ENCODE measurements around the gene ZAR1. TPM values are rescaled to one million over a fixed set of nuclear protein-coding genes. Genes with fewer than 3 reads are reported as not detected.

ZAR1 gene
- total and polyA plus RNA-seq, 12 donors: not detected

- 90 to 94% methylated on average over 3 of the region's 3 CpGs for WGBS, 2 donors
- no peaks in the 10 kb centered on the region for H3K9me3 ChIP-seq
- TF ChIP-seq, protein P1, sequence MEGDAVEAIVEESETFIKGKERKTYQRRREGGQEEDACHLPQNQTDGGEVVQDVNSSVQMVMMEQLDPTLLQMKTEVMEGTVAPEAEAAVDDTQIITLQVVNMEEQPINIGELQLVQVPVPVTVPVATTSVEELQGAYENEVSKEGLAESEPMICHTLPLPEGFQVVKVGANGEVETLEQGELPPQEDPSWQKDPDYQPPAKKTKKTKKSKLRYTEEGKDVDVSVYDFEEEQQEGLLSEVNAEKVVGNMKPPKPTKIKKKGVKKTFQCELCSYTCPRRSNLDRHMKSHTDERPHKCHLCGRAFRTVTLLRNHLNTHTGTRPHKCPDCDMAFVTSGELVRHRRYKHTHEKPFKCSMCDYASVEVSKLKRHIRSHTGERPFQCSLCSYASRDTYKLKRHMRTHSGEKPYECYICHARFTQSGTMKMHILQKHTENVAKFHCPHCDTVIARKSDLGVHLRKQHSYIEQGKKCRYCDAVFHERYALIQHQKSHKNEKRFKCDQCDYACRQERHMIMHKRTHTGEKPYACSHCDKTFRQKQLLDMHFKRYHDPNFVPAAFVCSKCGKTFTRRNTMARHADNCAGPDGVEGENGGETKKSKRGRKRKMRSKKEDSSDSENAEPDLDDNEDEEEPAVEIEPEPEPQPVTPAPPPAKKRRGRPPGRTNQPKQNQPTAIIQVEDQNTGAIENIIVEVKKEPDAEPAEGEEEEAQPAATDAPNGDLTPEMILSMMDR (IDR thresholded peaks at IDR 0.05): no peak
- H3K4me3 ChIP-seq: no peak overlapping the region
- ATAC-seq (no peak), DNase-seq (no peak)
- peaks cover 0 to 100% (median 68%) of the 10 kb centered on the region in 9 donors for H3K36me3 ChIP-seq
- intact Hi-C loops (cut with DNase I): loop anchor here in 2 of 10 donors (5.0 to 10.0 kb wide), 2 partner anchors 96 to 99 kb away; no protein-coding TSS in a partner anchor
- no peak overlapping the region for H3K27ac ChIP-seq
- peaks cover 0 to 13% (median 0%) of the 10 kb centered on the region in 9 donors for H3K4me1 ChIP-seq
- H3K27me3 ChIP-seq: no peaks in the 10 kb centered on the region
These were observed 53.7 kb downstream of the ZAR1 start for GRCh38 chr4:48543796-48544195.

Other genes with a start within 250 kb of the ZAR1 start
- 1 to 10 TPM; 1.0 to 3.6 (median 2.3) TPM for gene TEC, start 220.4 kb upstream of the ZAR1 start, total RNA-seq
- gene TEC, start 220.4 kb upstream of the ZAR1 start, polyA plus RNA-seq: 1 to 10 TPM; 1.1 to 1.7 TPM
- 100 to 1,000 TPM; 100 to 185 (median 135) TPM for gene SLAIN2, start 148.7 kb upstream of the ZAR1 start, total RNA-seq
- 10 to 100 TPM; 16.4 to 45.8 TPM for gene SLAIN2, start 148.7 kb upstream of the ZAR1 start, polyA plus RNA-seq
- under 1 TPM in 9 of 10 donors, not detected in 1; 0.15 to 0.61 (median 0.22) TPM for gene SLC10A4, start 6.9 kb upstream of the ZAR1 start, total RNA-seq
- gene SLC10A4, start 6.9 kb upstream of the ZAR1 start, polyA plus RNA-seq: under 1 TPM; 0.10 to 0.37 TPM